Activated naive CD8-positive, alpha-beta T cell (primary cell): ENCODE measurements around the gene SLC12A1.

Experiments used
- H3K27ac Mint-ChIP-seq: one replicate; pipeline ENCODE4 v1.8.0; 2021; ENCODE audit warnings: mixed read lengths
- H3K27me3 Mint-ChIP-seq: one replicate; pipeline ENCODE4 v1.8.0; 2021; ENCODE audit warnings: mixed read lengths
- H3K36me3 Mint-ChIP-seq: one replicate; pipeline ENCODE4 v1.8.0; 2021; ENCODE audit warnings: mixed read lengths
- H3K4me1 Mint-ChIP-seq: one replicate; pipeline ENCODE4 v1.8.0; 2021; ENCODE audit warnings: low read depth, mixed read lengths
- H3K4me3 Mint-ChIP-seq: one replicate; pipeline ENCODE4 v1.8.0; 2021; ENCODE audit warnings: mild to moderate bottlenecking, mixed read lengths
- H3K9me3 Mint-ChIP-seq: one replicate; pipeline ENCODE4 v1.8.0; 2021; ENCODE audit warnings: low read depth, mixed read lengths

Gene SLC12A1

DNA sequence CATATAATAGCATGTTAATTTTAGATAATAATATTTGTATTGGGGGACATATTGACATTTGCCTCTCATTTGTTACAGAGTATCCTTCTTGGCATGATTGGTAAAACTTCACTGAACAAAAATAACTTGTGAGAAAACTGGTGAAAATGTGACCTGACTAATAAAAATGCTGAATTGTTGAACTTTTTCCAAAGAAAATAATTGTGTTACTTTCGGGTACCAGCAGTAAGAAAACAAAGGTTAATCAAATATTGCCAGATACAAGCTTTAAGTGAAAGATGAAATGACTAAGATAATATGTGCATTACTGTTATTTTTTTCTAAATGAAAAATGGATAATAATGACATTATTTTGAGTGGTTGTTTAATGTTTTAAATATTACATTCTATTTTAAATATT is 15.2 kb downstream of the SLC12A1 start:
- no peak overlapping the region for H3K4me3 Mint-ChIP-seq
- no peaks in the 10 kb centered on the region for H3K36me3 Mint-ChIP-seq
- H3K9me3 Mint-ChIP-seq, result no peaks in the 10 kb centered on the region
- H3K27ac Mint-ChIP-seq, result no peak overlapping the region
- no peaks in the 10 kb centered on the region for H3K4me1 Mint-ChIP-seq
- peaks cover 10% of the 10 kb centered on the region for H3K27me3 Mint-ChIP-seq

DNA sequence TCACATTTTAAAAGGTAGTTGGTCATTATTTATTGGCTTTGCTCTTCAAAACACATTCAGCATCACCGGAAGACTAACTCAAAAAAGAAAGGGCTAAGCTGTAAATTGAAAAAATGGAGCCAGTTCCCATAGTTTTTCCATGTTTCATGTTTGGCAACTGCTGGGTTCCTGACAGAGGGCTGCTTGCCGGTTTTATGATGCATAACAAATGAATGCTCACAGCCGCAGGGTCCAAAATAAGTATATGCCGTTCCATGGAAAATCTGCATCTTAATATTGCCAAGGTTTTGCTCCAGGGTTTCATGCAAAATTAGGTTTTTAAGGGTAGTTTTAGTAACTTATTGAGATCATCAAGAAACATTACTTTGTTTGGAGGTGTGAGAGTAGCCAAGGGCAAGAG is 15.8 kb downstream of the SLC12A1 start:
- H3K4me1 Mint-ChIP-seq, result no peaks in the 10 kb centered on the region
- H3K27me3 Mint-ChIP-seq, result peaks cover 9% of the 10 kb centered on the region
- H3K4me3 Mint-ChIP-seq, result no peak overlapping the region
- H3K36me3 Mint-ChIP-seq, result no peaks in the 10 kb centered on the region
- H3K27ac Mint-ChIP-seq, result no peak overlapping the region
- no peaks in the 10 kb centered on the region for H3K9me3 Mint-ChIP-seq

DNA sequence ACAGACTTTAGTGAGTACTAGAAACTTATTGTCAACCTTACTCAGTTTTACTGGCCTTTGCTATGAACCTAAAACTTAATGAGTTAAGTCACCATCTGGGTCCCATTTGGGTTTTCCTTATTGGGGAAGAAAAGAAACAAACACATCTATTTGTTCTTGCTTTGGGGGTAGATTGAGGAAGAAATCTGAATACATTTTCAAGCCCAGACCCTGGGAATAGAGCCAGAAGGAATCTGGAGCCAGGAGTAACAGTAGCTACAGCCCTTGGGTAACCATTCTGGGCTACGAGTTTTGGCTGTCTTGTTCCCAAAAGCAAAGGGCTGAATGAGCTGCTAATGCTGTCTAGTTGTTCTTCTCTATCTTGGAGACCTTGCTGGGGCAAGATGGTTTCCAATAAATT is 16.5 kb downstream of the SLC12A1 start:
- no peak overlapping the region for H3K27ac Mint-ChIP-seq
- no peak overlapping the region for H3K4me3 Mint-ChIP-seq
- H3K9me3 Mint-ChIP-seq, result no peaks in the 10 kb centered on the region
- H3K4me1 Mint-ChIP-seq, result no peaks in the 10 kb centered on the region
- H3K27me3 Mint-ChIP-seq, result peaks cover 9% of the 10 kb centered on the region
- no peaks in the 10 kb centered on the region for H3K36me3 Mint-ChIP-seq

DNA sequence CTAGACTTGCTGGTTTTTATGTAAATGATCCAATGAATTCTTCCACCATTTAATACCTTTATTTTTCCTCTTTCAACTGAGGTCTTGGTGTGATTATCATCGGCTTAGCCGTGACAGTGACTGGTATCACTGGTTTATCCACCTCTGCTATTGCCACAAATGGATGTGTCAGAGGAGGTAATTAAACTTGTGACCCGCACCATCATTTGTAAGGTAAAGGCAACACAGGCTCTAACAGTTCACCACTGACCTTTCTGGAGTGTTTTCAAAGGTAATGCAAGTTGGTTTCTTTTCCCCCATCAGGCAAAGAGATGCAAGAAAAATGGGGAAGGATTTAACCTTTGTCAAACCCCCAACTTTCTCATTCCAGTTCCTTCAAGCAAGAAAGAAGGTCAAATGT is 19.7 kb downstream of the SLC12A1 start:
- Mint-ChIP-seq H3K27ac (no peak overlapping the region), H3K27me3 (peaks cover 3% of the 10 kb centered on the region), H3K36me3 (no peaks in the 10 kb centered on the region), H3K4me1 (no peaks in the 10 kb centered on the region), H3K9me3 (no peaks in the 10 kb centered on the region), H3K4me3 (no peak overlapping the region)

DNA sequence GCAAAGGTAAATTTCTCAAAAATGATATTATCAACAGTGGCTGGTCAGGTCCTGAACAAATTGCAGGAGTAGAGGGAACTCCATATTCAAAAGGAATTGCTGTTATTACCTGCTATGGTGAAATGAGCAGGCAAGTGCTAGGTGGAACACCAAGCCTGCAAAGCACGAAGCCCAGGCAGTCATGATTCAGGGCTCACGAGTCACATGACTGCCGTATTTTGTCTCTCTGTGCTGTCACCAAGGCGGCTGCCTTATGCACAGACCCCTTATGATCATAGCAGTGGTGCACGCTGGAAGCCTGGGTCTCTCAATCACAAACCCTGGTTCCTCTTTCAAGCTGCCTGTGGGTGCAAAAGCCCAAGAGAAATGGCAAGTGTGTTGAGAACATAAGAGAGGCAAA is 24.4 kb downstream of the SLC12A1 start:
- Mint-ChIP-seq H3K27ac (no peak overlapping the region), H3K27me3 (peaks cover 2% of the 10 kb centered on the region), H3K9me3 (no peaks in the 10 kb centered on the region), H3K4me3 (no peak overlapping the region), H3K36me3 (no peaks in the 10 kb centered on the region), H3K4me1 (no peaks in the 10 kb centered on the region)

DNA sequence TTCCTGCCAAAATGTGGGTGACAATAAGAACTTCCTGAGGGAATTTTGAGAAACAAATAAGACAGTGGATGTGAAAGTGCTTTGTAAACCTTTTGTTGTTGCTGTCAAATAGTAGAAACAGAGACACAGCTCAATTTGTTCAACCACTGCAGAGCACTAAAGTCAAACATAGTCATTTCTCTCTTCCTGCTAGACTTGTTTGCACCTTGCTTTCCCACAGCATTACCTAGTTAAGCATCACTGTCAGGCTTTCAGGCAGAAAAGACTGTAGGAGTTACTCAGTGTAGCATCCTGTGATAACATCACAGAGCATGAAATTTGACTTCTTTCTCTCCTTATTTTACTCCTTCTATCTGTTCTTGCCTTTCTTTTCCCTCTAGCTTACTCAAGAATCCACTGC is 27.1 kb downstream of the SLC12A1 start:
- no peak overlapping the region for H3K4me3 Mint-ChIP-seq
- peaks cover 2% of the 10 kb centered on the region for H3K27me3 Mint-ChIP-seq
- H3K27ac Mint-ChIP-seq, result no peak overlapping the region
- H3K4me1 Mint-ChIP-seq, result no peaks in the 10 kb centered on the region
- H3K9me3 Mint-ChIP-seq, result no peaks in the 10 kb centered on the region
- H3K36me3 Mint-ChIP-seq, result no peaks in the 10 kb centered on the region

DNA sequence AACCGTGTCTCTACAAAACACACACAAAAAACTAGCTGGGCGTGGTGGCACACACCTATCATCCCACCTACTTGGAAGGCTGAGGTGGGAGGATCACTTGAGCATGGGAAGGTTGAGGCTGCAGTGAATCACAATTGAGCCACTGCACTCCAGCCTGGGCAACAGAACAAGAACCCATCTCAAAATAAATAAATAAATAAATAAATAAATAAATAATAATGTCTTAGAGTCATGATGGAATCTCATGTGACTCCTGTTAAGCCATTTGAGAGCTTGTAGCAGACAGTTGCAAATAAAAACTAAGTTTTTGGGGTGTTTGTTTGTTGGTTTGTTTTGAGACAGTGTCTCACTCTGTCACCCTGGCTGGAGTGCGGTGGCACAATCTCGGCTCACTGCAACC is 33.2 kb downstream of the SLC12A1 start:
- no peak overlapping the region for H3K4me3 Mint-ChIP-seq
- H3K9me3 Mint-ChIP-seq, result no peaks in the 10 kb centered on the region
- no peaks in the 10 kb centered on the region for H3K4me1 Mint-ChIP-seq
- no peaks in the 10 kb centered on the region for H3K27me3 Mint-ChIP-seq
- H3K36me3 Mint-ChIP-seq, result no peaks in the 10 kb centered on the region
- no peak overlapping the region for H3K27ac Mint-ChIP-seq

DNA sequence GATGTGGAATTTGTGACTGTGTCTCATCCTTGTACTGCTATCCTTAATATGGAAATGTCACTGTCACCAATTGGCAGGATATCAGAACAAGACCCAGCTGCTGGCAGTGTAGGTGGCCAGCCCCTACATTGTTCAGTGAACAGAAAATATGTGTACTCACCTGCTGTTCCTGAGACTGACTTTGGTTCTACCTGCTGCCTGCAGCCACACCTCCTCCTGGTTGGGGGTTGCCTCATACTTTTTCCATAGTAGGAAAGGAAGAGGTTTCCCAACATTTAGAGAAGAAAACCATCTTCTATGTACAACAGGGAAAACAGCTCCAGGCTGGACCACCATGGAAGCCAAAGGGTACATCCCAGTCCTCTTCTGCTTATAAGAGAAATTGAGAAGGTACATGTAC is 35.9 kb downstream of the SLC12A1 start:
- H3K9me3 Mint-ChIP-seq, result no peaks in the 10 kb centered on the region
- no peak overlapping the region for H3K4me3 Mint-ChIP-seq
- H3K36me3 Mint-ChIP-seq, result no peaks in the 10 kb centered on the region
- peaks cover 2% of the 10 kb centered on the region for H3K27me3 Mint-ChIP-seq
- H3K4me1 Mint-ChIP-seq, result no peaks in the 10 kb centered on the region
- no peak overlapping the region for H3K27ac Mint-ChIP-seq

DNA sequence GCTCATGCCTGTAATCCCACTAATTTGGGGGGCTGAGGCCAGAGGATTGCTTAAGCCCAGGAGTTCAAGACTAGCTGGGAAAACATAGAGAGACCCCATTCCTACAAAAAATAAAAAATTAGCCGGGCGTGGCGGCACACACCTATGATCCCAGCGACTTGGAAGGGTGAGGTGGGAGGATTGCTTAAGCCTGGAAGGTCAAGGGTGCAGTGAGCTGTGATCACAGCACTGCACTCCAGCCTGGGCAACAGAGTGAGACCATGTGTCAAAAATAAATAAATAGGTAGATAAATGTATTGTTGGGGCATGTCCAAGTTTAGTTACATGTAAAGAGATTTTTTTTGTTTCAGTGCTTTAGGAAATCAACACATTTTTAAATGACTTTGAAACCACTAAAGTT is 36.4 kb downstream of the SLC12A1 start:
- H3K36me3 Mint-ChIP-seq, result no peaks in the 10 kb centered on the region
- no peaks in the 10 kb centered on the region for H3K9me3 Mint-ChIP-seq
- no peak overlapping the region for H3K27ac Mint-ChIP-seq
- H3K4me3 Mint-ChIP-seq, result no peak overlapping the region
- peaks cover 2% of the 10 kb centered on the region for H3K27me3 Mint-ChIP-seq
- H3K4me1 Mint-ChIP-seq, result no peaks in the 10 kb centered on the region

DNA sequence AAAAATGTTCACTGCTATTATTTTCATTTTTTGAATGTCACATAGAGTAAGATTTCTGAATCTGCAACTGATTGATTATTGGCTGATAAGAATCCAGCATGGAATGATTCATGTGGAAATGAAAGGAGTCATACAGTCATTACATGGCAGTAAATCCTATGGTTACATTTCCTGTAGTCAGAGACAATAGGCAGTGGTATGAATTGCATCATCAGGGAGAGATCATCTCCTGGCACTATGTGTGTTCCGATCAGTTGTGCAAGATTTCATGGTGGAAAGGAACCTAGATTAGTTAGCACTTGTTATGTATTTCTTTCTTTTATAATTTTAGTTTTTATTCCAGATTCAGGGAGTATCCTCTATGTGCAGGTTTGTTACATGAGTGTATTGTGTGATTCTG is 38.8 kb downstream of the SLC12A1 start:
- Mint-ChIP-seq H3K4me3 (no peak overlapping the region), H3K27ac (no peak overlapping the region), H3K9me3 (no peaks in the 10 kb centered on the region), H3K27me3 (peaks cover 3% of the 10 kb centered on the region), H3K36me3 (no peaks in the 10 kb centered on the region), H3K4me1 (no peaks in the 10 kb centered on the region)

DNA sequence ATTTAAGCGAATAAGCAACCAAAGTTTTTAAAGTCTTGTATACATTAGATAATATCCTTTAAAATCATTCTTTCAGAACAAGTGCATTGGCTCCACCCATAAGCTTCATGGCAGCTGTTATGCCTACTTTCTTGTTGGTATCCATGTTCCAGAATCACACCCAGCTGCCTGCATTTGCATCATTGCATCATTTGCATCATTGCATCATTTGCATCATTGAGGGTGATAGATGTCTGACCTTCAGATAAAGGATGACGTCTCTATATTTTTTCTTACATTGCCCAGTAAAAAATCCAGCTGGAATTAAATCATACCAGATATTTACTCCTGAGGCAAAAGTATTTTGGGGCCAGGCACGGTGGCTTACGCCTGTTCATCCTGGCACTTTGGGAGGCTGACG is 42.3 kb downstream of the SLC12A1 start:
- H3K9me3 Mint-ChIP-seq, result no peaks in the 10 kb centered on the region
- H3K27me3 Mint-ChIP-seq, result peaks cover 10% of the 10 kb centered on the region
- H3K4me1 Mint-ChIP-seq, result no peaks in the 10 kb centered on the region
- no peaks in the 10 kb centered on the region for H3K36me3 Mint-ChIP-seq
- H3K4me3 Mint-ChIP-seq, result no peak overlapping the region
- no peak overlapping the region for H3K27ac Mint-ChIP-seq

DNA sequence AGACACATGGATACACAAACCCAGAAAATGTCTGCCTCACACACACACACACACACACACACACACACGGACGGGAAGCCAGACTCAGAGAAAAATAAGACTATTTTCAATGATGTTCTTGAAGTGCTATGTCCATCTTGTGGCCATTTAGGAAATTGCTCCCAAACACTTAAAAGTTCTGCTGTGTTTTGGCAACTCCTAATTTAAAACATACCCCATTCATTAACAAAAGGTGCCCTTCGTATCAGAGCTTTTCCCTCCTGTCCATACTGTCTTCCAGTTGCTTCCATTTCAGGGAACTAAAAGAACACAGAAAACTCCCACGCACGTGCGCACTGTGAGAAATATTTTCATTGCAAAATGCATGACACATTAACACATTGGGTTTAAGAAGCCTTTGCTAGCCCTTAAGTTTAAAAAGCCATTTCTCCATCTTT is 44.6 kb downstream of the SLC12A1 start:
- no peak overlapping the region for H3K27ac Mint-ChIP-seq
- no peaks in the 10 kb centered on the region for H3K4me1 Mint-ChIP-seq
- peaks cover 10% of the 10 kb centered on the region for H3K27me3 Mint-ChIP-seq
- H3K4me3 Mint-ChIP-seq, result no peak overlapping the region
- H3K9me3 Mint-ChIP-seq, result no peaks in the 10 kb centered on the region
- H3K36me3 Mint-ChIP-seq, result no peaks in the 10 kb centered on the region

DNA sequence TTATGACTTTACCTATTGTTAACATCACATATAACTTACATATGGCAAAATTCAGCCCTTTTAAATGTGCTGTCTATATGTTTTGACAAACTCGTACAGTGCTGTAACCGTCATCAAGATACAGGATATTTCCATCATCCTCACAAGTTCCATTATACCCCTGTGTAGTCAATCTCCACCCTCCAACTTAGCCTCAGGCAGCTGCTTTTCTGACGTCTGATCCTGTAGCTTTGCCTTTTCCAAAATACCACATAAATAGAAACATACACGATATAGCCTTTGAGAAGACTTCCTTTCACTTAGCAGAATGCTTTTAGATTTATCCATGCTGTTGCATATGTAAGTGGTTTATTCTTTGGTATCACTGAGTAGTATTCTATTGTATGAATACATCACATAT is 47.1 kb downstream of the SLC12A1 start:
- Mint-ChIP-seq H3K4me1 (no peaks in the 10 kb centered on the region), H3K27me3 (peaks cover 9% of the 10 kb centered on the region), H3K9me3 (no peaks in the 10 kb centered on the region), H3K27ac (no peak overlapping the region), H3K36me3 (no peaks in the 10 kb centered on the region), H3K4me3 (no peak overlapping the region)

DNA sequence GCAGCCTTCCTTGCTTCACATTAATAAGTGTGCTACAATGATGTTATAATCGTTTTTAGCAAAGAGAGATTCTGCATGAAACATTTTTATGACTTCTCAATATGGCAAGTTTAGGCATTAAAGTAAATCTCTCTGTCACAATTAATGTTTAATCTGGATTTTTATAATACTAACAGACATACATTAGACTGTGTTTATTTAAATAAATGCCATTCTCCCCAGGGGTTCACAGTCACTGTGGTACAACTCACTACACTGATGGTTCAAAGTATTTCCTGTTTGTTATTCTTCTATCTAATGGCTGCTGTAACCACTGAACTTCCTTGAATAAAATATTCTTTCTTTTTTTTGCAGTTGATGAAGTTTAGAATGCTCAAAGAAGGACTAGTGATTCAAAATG is 59.0 kb downstream of the SLC12A1 start:
- H3K4me3 Mint-ChIP-seq, result no peak overlapping the region
- H3K27ac Mint-ChIP-seq, result no peak overlapping the region
- H3K9me3 Mint-ChIP-seq, result no peaks in the 10 kb centered on the region
- peaks cover 4% of the 10 kb centered on the region for H3K4me1 Mint-ChIP-seq
- H3K36me3 Mint-ChIP-seq, result no peaks in the 10 kb centered on the region
- no peaks in the 10 kb centered on the region for H3K27me3 Mint-ChIP-seq

DNA sequence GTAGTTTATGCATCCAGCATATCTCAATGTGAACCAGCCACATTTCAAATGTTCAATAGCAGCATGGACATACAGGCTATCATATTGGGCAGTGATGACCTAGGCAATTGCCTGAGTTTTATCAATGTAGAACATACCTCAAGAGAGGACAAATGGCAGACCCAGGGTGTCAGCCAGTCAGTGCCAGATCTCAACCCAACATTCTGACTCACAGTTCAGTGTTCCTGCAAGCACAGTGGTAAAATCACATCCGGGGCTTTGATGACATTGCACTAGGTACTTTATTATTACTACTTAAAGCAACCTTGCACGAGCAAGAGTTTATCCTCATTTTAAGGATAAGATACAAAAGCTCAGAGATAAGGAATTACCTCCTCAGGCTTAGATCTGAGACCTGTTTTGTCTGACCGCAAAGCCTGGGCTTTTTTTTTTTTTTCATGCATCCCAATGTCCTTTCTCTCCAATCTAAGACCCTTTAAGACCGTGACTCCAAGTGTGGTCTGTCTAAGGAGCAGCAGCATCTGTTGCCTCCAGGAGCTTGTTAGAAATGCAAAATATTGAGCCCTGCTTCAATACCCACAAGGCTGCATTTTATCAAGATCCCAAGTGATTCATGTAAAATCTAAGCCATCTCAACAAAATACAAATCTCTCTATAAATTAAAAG is 60.1 kb downstream of the SLC12A1 start:
- Mint-ChIP-seq H3K4me3 (no peak overlapping the region), H3K27ac (no peak overlapping the region), H3K4me1 (peaks cover 4% of the 10 kb centered on the region), H3K9me3 (no peaks in the 10 kb centered on the region), H3K36me3 (no peaks in the 10 kb centered on the region), H3K27me3 (no peaks in the 10 kb centered on the region)

DNA sequence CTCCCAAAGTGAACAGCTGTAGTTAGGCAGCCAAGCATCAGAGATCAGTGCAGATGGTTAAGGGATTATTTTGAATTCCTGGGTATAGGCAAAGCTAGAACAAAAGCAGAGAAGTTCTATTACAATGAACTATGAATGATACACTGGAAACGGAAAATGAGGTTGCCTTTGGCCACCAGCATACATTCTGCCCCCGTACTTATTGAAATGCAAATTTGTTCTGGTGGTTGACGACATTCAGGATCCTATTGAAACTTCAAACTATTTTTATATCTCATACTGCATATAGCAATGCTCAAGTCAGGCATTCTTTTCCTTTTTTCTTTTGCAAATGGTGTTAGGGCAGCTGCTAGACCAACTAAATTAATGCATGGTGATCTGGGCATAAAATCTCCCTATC is 61.7 kb downstream of the SLC12A1 start:
- H3K27ac Mint-ChIP-seq, result no peak overlapping the region
- no peaks in the 10 kb centered on the region for H3K9me3 Mint-ChIP-seq
- no peaks in the 10 kb centered on the region for H3K27me3 Mint-ChIP-seq
- no peaks in the 10 kb centered on the region for H3K36me3 Mint-ChIP-seq
- peaks cover 4% of the 10 kb centered on the region for H3K4me1 Mint-ChIP-seq
- no peak overlapping the region for H3K4me3 Mint-ChIP-seq
